ENCODE measurements around the gene NCAM1.

DNA sequence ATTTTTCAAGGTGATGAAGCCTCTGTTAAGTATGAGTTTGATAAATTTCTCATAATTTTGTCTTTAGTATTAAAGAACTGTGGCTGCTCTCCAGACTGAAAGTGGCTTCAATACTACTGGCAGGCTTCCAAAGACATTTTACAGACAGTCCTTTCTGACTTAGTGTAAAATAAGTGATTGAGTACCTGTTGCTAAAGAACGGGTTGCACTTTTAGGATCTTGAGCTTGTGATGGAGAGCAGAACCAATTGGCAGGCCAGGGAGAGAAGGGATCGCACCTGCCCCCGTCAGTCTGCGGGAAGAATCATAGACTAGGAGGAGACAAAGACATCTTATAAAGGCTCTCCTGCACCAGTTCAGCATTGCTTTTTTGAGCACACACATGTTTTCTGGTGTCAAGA, 4.4 kb downstream of the NCAM1 start:
- TF ChIP-seq, protein P1, sequence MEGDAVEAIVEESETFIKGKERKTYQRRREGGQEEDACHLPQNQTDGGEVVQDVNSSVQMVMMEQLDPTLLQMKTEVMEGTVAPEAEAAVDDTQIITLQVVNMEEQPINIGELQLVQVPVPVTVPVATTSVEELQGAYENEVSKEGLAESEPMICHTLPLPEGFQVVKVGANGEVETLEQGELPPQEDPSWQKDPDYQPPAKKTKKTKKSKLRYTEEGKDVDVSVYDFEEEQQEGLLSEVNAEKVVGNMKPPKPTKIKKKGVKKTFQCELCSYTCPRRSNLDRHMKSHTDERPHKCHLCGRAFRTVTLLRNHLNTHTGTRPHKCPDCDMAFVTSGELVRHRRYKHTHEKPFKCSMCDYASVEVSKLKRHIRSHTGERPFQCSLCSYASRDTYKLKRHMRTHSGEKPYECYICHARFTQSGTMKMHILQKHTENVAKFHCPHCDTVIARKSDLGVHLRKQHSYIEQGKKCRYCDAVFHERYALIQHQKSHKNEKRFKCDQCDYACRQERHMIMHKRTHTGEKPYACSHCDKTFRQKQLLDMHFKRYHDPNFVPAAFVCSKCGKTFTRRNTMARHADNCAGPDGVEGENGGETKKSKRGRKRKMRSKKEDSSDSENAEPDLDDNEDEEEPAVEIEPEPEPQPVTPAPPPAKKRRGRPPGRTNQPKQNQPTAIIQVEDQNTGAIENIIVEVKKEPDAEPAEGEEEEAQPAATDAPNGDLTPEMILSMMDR (IDR thresholded peaks at IDR 0.05; ENCODE audit: extremely low read depth in 1 of 2, insufficient read depth in 1 of 2, low read depth in 1 of 2, low read length in 2 of 2), result no peak
- TF ChIP-seq EZH2 (IDR thresholded peaks at IDR 0.05; ENCODE audit: borderline replicate concordance, low read depth, low read length, severe bottlenecking) (no peak), POLR2A (IDR thresholded peaks at IDR 0.05; ENCODE audit: low read depth, low read length) (no peak), POLR2AphosphoS5 (IDR thresholded peaks at IDR 0.05; ENCODE audit: insufficient read depth, low read depth, low read length) (no peak)

Measured in endothelial cell of umbilical vein (primary cell).